ENCODE measurements around the gene NSUN7.

NSUN7 gene

GRCh38 chr4:40850496-40850895 lies 100.7 kb downstream of the NSUN7 start:
- DNase-seq: no peak

- peak; percentile 60 for DNase-seq
These were observed 106.6 kb downstream of the NSUN7 start for GRCh38 chr4:40856277-40856839.

DNA sequence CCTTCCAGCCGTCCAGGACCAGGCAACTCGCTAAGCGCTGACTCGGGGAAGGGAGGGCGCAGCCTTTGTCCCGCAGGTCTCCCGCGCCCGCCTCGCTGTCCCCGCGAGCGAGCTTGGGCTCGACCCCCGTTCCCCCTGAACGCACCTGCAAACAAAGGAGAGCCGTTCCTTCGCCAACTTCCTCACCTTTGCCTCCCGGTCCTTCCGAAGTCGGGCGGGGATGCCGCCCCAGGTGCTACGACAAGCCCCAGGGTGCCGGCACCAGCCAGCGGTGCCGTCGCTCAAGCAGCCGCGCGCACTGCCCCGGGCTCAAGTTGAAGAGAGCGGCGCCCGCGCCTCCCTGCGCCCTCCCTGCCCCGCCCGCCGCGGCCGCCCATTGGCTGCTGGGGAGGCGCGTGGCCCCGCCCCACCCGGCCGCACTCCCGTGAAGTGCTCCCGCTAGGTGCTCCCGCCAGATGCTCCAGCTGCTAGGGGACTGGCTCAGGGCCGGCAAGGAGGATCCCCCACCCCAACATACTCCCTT lies 107.1 kb downstream of the NSUN7 start:
- peak; percentile 92 for DNase-seq

DNA sequence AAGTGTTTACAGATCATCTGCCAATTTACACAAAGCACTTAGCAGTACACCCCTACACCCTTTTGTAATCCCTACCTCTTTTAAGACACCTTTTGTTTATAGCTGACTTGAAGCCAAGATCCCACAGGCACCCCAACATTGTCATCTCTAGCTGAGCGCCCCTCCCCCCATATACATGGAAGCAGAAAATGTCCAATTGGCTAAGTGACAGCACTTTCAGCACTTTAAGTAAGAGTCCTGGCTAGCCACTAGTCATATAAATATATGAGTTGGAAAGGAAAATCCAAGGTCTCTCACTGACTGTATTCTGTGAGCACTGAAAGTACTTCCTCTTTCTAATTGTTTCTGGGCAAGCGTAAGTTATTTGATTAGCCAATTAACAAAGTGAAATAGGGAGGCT lies 108.2 kb downstream of the NSUN7 start:
- DNase-seq: peak; percentile 6

GRCh38 chr4:40858962-40859361 lies 109.2 kb downstream of the NSUN7 start:
- no peak for DNase-seq

All from NCI-H69 (cell line).